IMR-90 (cell line): ENCODE data around the gene MORN4.
"Not testable (repeated sequence)": the region's sequence is repeated elsewhere in the genome, so short reads cannot be mapped to it uniquely, and the experiment has no call there.

Experiments used
- MAZ ChIP-seq: IDR thresholded peaks from 2 replicates; pipeline ENCODE4 v1.6.1; 2012; ENCODE audit warnings: low read depth, mild to moderate bottlenecking, low read length, improper control_type of control experiment, moderate library complexity, borderline replicate concordance
- POLR2A ChIP-seq: IDR thresholded peaks from 2 replicates; pipeline ENCODE4 v1.6.1; 2012; ENCODE audit warnings: mild to moderate bottlenecking, low read depth, low read length
- SMC3 ChIP-seq: fragments of 150-350 bp; IDR thresholded peaks from 2 replicates; pipeline ENCODE4 v1.6.1; 2016; ENCODE audit warnings: low read depth, mild to moderate bottlenecking, antibody characterized with exemption, low read length, moderate library complexity
- TF ChIP-seq, protein P1 (sequence below): conservative IDR thresholded peaks from 2 replicates; pipeline ENCODE4 v1.5.1; 2012; ENCODE audit warnings: mild to moderate bottlenecking, low read depth, low read length, improper control_type of control experiment

DNA sequence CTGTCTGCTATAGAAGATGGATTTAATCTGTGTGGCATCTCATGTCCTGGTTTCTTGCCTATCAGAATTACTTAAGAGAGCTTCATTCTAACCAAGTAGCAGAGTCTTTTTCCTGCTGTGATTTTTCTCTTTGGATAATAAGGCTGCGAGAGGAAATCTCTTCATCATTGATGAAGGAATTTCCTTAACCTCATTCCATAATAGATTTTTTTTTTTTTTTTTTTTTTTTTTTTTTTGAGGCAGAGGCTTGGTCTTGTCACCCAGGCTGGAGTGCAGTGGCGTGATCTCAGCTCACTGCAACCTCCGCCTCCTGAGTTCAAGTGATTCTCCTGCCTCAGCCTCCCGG, 16.1 kb upstream of the MORN4 start:
- TF ChIP-seq, protein P1, sequence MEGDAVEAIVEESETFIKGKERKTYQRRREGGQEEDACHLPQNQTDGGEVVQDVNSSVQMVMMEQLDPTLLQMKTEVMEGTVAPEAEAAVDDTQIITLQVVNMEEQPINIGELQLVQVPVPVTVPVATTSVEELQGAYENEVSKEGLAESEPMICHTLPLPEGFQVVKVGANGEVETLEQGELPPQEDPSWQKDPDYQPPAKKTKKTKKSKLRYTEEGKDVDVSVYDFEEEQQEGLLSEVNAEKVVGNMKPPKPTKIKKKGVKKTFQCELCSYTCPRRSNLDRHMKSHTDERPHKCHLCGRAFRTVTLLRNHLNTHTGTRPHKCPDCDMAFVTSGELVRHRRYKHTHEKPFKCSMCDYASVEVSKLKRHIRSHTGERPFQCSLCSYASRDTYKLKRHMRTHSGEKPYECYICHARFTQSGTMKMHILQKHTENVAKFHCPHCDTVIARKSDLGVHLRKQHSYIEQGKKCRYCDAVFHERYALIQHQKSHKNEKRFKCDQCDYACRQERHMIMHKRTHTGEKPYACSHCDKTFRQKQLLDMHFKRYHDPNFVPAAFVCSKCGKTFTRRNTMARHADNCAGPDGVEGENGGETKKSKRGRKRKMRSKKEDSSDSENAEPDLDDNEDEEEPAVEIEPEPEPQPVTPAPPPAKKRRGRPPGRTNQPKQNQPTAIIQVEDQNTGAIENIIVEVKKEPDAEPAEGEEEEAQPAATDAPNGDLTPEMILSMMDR = not testable (repeated sequence)
- TF ChIP-seq MAZ, POLR2A, SMC3: not testable (repeated sequence)
